ENCODE data around the gene GMPPB.

GMPPB gene

GRCh38 chr3:49674497-49674983 lies 49.2 kb downstream of the GMPPB start:
- Histone ChIP-seq H3K4me2 (ENCODE audit: low read length) (peak overlapping the region; percentile 64), H3K9ac (peak overlapping the region; percentile 42), H3K36me3 (ENCODE audit: control insufficient read depth, insufficient read depth, low read length) (no peaks in the 10 kb centered on the region), H3K4me3 (ENCODE audit: low read depth, low read length) (peak overlapping the region; percentile 79), H2AFZ (peak overlapping the region; percentile 89), H3K79me2 (no peaks in the 10 kb centered on the region), H3K27me3 (ENCODE audit: control insufficient read depth, insufficient read depth, low read length) (no peaks in the 10 kb centered on the region), H3K9me3 (ENCODE audit: control insufficient read depth, low read length) (no peaks in the 10 kb centered on the region), H3K4me1 (peaks cover 17% of the 10 kb centered on the region), H3K27ac (peak overlapping the region; percentile 93)
- TF ChIP-seq CTCF (IDR thresholded peaks at IDR 0.05), result no peak

GRCh38 chr3:49673715-49674496 lies 49.8 kb downstream of the GMPPB start, which contains the start of gene APEH:
Gene APEH, plus strand, starts transcription at chr3:49674351. Its CDS starts 51 bp downstream, at chr3:49674402.
- no peak for TF ChIP-seq CTCF (IDR thresholded peaks at IDR 0.05)
- no peaks in the 10 kb centered on the region for H3K9me3 ChIP-seq (ENCODE audit: control insufficient read depth, low read length)
- peak within 1 kb of the TSS; percentile 89 for H2AFZ ChIP-seq
- peak within 1 kb of the TSS; percentile 64 for H3K4me2 ChIP-seq (ENCODE audit: low read length)
- H3K9ac ChIP-seq, result peak within 1 kb of the TSS; percentile 42
- no peaks in the 10 kb centered on the region for H3K27me3 ChIP-seq (ENCODE audit: control insufficient read depth, insufficient read depth, low read length)
- H3K79me2 ChIP-seq, result no peaks in the 10 kb centered on the region
- H3K4me3 ChIP-seq (ENCODE audit: low read depth, low read length), result peak within 1 kb of the TSS; percentile 79
- no peaks in the 10 kb centered on the region for H3K36me3 ChIP-seq (ENCODE audit: control insufficient read depth, insufficient read depth, low read length)
- peak within 1 kb of the TSS; percentile 93 for H3K27ac ChIP-seq
- H3K4me1 ChIP-seq, result peaks cover 17% of the 10 kb centered on the region

GRCh38 chr3:49673121-49673714 lies 50.5 kb downstream of the GMPPB start:
- TF ChIP-seq CTCF (IDR thresholded peaks at IDR 0.05), result no peak
- H3K36me3 ChIP-seq (ENCODE audit: control insufficient read depth, insufficient read depth, low read length), result no peaks in the 10 kb centered on the region
- H3K4me1 ChIP-seq, result peaks cover 17% of the 10 kb centered on the region
- H3K27ac ChIP-seq, result peak overlapping the region; percentile 93
- peak overlapping the region; percentile 64 for H3K4me2 ChIP-seq (ENCODE audit: low read length)
- no peaks in the 10 kb centered on the region for H3K79me2 ChIP-seq
- no peak overlapping the region for H3K9ac ChIP-seq
- H3K27me3 ChIP-seq (ENCODE audit: control insufficient read depth, insufficient read depth, low read length), result no peaks in the 10 kb centered on the region
- no peaks in the 10 kb centered on the region for H3K9me3 ChIP-seq (ENCODE audit: control insufficient read depth, low read length)
- H3K4me3 ChIP-seq (ENCODE audit: low read depth, low read length), result peak overlapping the region; percentile 79
- H2AFZ ChIP-seq, result peak overlapping the region; percentile 89

GRCh38 chr3:49671291-49672288 lies 52.2 kb downstream of the GMPPB start:
- no peaks in the 10 kb centered on the region for H3K9me3 ChIP-seq (ENCODE audit: control insufficient read depth, low read length)
- H3K4me3 ChIP-seq (ENCODE audit: low read depth, low read length), result no peak overlapping the region
- no peaks in the 10 kb centered on the region for H3K79me2 ChIP-seq
- TF ChIP-seq CTCF (IDR thresholded peaks at IDR 0.05), result peak; percentile 85
- H3K9ac ChIP-seq, result no peak overlapping the region
- no peak overlapping the region for H3K4me2 ChIP-seq (ENCODE audit: low read length)
- H2AFZ ChIP-seq, result no peak overlapping the region
- peak overlapping the region; percentile 46 for H3K27ac ChIP-seq
- H3K4me1 ChIP-seq, result peaks cover 17% of the 10 kb centered on the region
- H3K27me3 ChIP-seq (ENCODE audit: control insufficient read depth, insufficient read depth, low read length), result no peaks in the 10 kb centered on the region
- no peaks in the 10 kb centered on the region for H3K36me3 ChIP-seq (ENCODE audit: control insufficient read depth, insufficient read depth, low read length)
